OCI-LY3 (cell line): ENCODE results near the gene CES4A.

ENCODE experiments used
- H2AFZ ChIP-seq: fragments of 200-600, 300-600 bp; shearing (Covaris generic); 2 replicates; pipeline ENCODE4 v1.6.0; 2014; ENCODE audit warnings: antibody characterized with exemption, low read depth, low read length
- H3K27ac ChIP-seq: fragments of 200-600, 300-600 bp; sonication (generic); 2 replicates; pipeline ENCODE4 v1.5.1; 2014; ENCODE audit warnings: mild to moderate bottlenecking, low read length, moderate library complexity, mixed read lengths
- H3K27me3 ChIP-seq: fragments of 200-600, 300-600 bp; sonication (generic); 2 replicates; pipeline ENCODE4 v1.6.1; 2014; ENCODE audit warnings: low read depth, low read length, mixed read lengths
- H3K36me3 ChIP-seq: fragments of 200-600, 300-600 bp; sonication (generic); replicated peaks from 2 replicates; pipeline ENCODE3; 2014; ENCODE audit warnings: low read depth, low read length, mixed read lengths
- H3K4me1 ChIP-seq: fragments of 300-600, 200-600 bp; sonication (generic); 2 replicates; pipeline ENCODE4 v1.6.1; 2014; ENCODE audit warnings: low read length, mixed read lengths
- H3K4me2 ChIP-seq: fragments of 200-600, 300-600 bp; sonication (generic); 2 replicates; pipeline ENCODE4 v1.6.1; 2014; ENCODE audit warnings: low read length, mixed read lengths
- H3K4me3 ChIP-seq: fragments of 300-600, 200-600 bp; sonication (generic); 2 replicates; pipeline ENCODE4 v1.5.1; 2014; ENCODE audit warnings: antibody characterized with exemption, mild to moderate bottlenecking, low read length, moderate library complexity
- H3K79me2 ChIP-seq: fragments of 300-600, 200-600 bp; shearing (Covaris generic); 2 replicates; pipeline ENCODE4 v1.6.1; 2014; ENCODE audit warnings: mild to moderate bottlenecking, low read length, mixed read lengths
- H3K9ac ChIP-seq: fragments of 300-600, 200-600 bp; shearing (Covaris generic); 2 replicates; pipeline ENCODE4 v1.6.0; 2014; ENCODE audit warnings: mild to moderate bottlenecking, low read length, moderate library complexity
- H3K9me3 ChIP-seq: fragments of 200-600, 300-600 bp; shearing (Covaris generic); 2 replicates; pipeline ENCODE4 v1.6.1; 2014; ENCODE audit warnings: low read length, mixed read lengths; ENCODE audit not compliant: insufficient read depth
- H4K20me1 ChIP-seq: fragments of 200-600, 300-600 bp; sonication (generic); 2 replicates; pipeline ENCODE4 v1.6.1; 2016; ENCODE audit warnings: low read length, mixed read lengths; ENCODE audit not compliant: insufficient read depth
- CTCF ChIP-seq: fragments of 200-600, 300-600 bp; sonication (generic); IDR thresholded peaks from 2 replicates; pipeline ENCODE4 v1.5.1; 2014; ENCODE audit warnings: antibody characterized with exemption, low read length, low read depth
- EZH2phosphoT487 ChIP-seq: fragments of 200-600 bp; shearing (Covaris generic); IDR thresholded peaks from 2 replicates; pipeline ENCODE4 v1.6.1; 2018; ENCODE audit warnings: antibody characterized with exemption, mixed run types, low read depth

Gene CES4A

GRCh38 chr16:66988197-66988788 is at the start of gene CES4A:
Gene CES4A (plus strand): TSS chr16:66988589. CDS start chr16:66988773, 184 bp downstream.
- H3K9me3 ChIP-seq, result no peaks in the 10 kb centered on the region
- H3K79me2 ChIP-seq, result no peaks in the 10 kb centered on the region
- no peaks in the 10 kb centered on the region for H3K27me3 ChIP-seq
- H3K9ac ChIP-seq, result no peak within 1 kb of the TSS
- H3K36me3 ChIP-seq, result no peaks in the 10 kb centered on the region
- H4K20me1 ChIP-seq, result no peaks in the 10 kb centered on the region
- no peak within 1 kb of the TSS for H3K4me3 ChIP-seq
- no peak within 1 kb of the TSS for H2AFZ ChIP-seq
- TF ChIP-seq CTCF, result no peak
- no peak for TF ChIP-seq EZH2phosphoT487
- H3K4me2 ChIP-seq, result no peak within 1 kb of the TSS
- H3K4me1 ChIP-seq, result no peaks in the 10 kb centered on the region
- H3K27ac ChIP-seq, result no peak within 1 kb of the TSS

- 0 out of 2 replicates have a peak, but pooled peaks cover 3% of the 10 kb centered on the region for H4K20me1 ChIP-seq
- no peaks in the 10 kb centered on the region for H3K9me3 ChIP-seq
- no peaks in the 10 kb centered on the region for H3K27me3 ChIP-seq
- TF ChIP-seq EZH2phosphoT487 (no peak), CTCF (no peak)
- H3K4me1 ChIP-seq, result peaks cover 6% of the 10 kb centered on the region
- H2AFZ ChIP-seq, result no peak overlapping the region
- peaks cover 26% of the 10 kb centered on the region for H3K79me2 ChIP-seq
- peaks cover 16% of the 10 kb centered on the region for H3K36me3 ChIP-seq
- no peak overlapping the region for H3K4me3 ChIP-seq
- H3K9ac ChIP-seq, result no peak overlapping the region
- no peak overlapping the region for H3K4me2 ChIP-seq
- H3K27ac ChIP-seq, result no peak overlapping the region
Measured at GRCh38 chr16:66939366-66939765, 49.0 kb upstream of the CES4A start.

- TF ChIP-seq CTCF (no peak), EZH2phosphoT487 (no peak)
- Histone ChIP-seq H3K36me3 (peaks cover 16% of the 10 kb centered on the region), H3K9me3 (no peaks in the 10 kb centered on the region), H3K9ac (no peak overlapping the region), H3K79me2 (peaks cover 17% of the 10 kb centered on the region), H3K27ac (no peak overlapping the region), H3K4me1 (peaks cover 4% of the 10 kb centered on the region), H3K27me3 (no peaks in the 10 kb centered on the region), H3K4me2 (no peak overlapping the region), H4K20me1 (0 out of 2 replicates have a peak, but pooled peaks cover 3% of the 10 kb centered on the region), H2AFZ (no peak overlapping the region), H3K4me3 (no peak overlapping the region)
Measured at GRCh38 chr16:66940236-66940635, 48.2 kb upstream of the CES4A start.

- H3K4me2 ChIP-seq, result no peak overlapping the region
- peaks cover 4% of the 10 kb centered on the region; the same call in 1 of the 2 replicates for H3K4me1 ChIP-seq
- H3K27ac ChIP-seq, result no peak overlapping the region
- TF ChIP-seq EZH2phosphoT487, result no peak
- no peak for TF ChIP-seq CTCF
- no peaks in the 10 kb centered on the region for H3K9me3 ChIP-seq
- no peak overlapping the region for H2AFZ ChIP-seq
- H3K36me3 ChIP-seq, result peaks cover 16% of the 10 kb centered on the region
- H3K79me2 ChIP-seq, result no peaks in the 10 kb centered on the region
- H4K20me1 ChIP-seq, result no peaks in the 10 kb centered on the region
- no peak overlapping the region for H3K4me3 ChIP-seq
- H3K9ac ChIP-seq, result no peak overlapping the region
- H3K27me3 ChIP-seq, result no peaks in the 10 kb centered on the region
Measured at GRCh38 chr16:66942981-66943380, 45.4 kb upstream of the CES4A start.
